ENCODE results near the gene MOCS1.

DNA sequence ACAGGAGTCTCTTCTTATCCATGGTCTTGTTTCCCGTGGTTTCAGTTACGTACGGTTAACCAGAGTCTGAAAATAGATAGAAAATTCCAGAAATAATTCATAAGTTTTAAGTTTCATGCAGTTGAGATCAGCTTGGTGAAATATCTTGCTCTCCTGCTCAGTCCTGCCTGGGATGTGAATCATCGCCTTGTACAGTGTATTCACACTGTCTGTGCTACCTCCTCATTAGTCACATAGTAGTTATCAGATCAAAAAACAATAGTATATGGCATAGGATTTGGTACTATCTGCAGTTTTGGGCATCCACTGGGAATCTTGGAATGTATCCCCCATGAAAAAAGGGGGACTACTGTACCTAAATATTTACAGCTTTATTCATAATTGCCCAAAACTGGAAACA, 22.7 kb upstream of the MOCS1 start:
- TF ChIP-seq, protein P1, sequence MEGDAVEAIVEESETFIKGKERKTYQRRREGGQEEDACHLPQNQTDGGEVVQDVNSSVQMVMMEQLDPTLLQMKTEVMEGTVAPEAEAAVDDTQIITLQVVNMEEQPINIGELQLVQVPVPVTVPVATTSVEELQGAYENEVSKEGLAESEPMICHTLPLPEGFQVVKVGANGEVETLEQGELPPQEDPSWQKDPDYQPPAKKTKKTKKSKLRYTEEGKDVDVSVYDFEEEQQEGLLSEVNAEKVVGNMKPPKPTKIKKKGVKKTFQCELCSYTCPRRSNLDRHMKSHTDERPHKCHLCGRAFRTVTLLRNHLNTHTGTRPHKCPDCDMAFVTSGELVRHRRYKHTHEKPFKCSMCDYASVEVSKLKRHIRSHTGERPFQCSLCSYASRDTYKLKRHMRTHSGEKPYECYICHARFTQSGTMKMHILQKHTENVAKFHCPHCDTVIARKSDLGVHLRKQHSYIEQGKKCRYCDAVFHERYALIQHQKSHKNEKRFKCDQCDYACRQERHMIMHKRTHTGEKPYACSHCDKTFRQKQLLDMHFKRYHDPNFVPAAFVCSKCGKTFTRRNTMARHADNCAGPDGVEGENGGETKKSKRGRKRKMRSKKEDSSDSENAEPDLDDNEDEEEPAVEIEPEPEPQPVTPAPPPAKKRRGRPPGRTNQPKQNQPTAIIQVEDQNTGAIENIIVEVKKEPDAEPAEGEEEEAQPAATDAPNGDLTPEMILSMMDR (IDR thresholded peaks at IDR 0.05), result no peak
- TF ChIP-seq POLR2A (IDR thresholded peaks at IDR 0.05), result no peak
